ENCODE results near the gene NOX3. TPM values are rescaled to one million over a fixed set of nuclear protein-coding genes. Genes with fewer than 3 reads are reported as not detected.

Gene NOX3
- total RNA-seq, 1 donor from 2014 or later = not detected

- Mint-ChIP-seq H3K27ac (no peak overlapping the region), H3K4me3 (ENCODE audit: low read depth) (no peak overlapping the region), H3K27me3 (ENCODE audit: low read depth) (peaks cover 2% of the 10 kb centered on the region), H3K36me3 (ENCODE audit: low read depth) (no peaks in the 10 kb centered on the region), H3K9me3 (no peaks in the 10 kb centered on the region), H3K4me1 (ENCODE audit: low read depth) (no peaks in the 10 kb centered on the region)
- intact Hi-C loops (cut with micrococcal nuclease) = no loop called here
- DNase-seq (ENCODE audit: low spot score) = no peak
These were observed 55.6 kb downstream of the NOX3 start for GRCh38 chr6:155399745-155400653.

DNA sequence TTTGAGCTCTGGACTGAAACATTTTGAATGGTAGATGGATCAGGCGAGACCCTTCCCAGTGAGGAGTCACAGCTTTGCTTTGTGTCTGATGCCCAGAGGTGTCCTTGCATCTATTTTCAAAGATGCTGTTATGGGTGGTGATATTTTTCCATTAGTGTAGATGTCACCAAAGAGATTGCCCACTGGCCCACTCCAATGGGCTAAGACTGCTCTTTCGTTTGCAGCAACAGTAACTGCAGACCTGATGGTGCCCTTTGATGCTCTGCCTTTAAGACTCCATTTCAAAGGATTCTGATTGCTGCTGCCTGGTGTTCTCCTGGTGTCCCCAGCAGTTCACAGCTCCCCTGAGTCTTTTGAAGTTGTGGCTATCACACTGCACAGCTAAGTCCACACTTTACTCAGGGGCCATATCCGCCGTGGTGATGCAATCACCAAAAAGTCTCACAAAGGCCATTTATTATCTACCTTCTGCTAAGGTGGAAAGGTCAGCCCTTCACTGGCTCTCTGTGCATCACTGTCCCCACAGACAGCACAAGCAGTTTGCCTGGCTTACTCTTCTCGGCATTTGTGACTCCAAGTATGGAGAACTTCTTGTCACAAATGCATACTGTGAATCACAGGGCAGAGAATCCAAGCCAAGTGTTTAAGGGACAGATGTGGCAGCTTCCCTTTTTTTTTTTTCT is 56.4 kb downstream of the NOX3 start:
- no peak overlapping the region for H3K27ac Mint-ChIP-seq
- intact Hi-C loops (cut with micrococcal nuclease) = no loop called here
- H3K4me3 Mint-ChIP-seq (ENCODE audit: low read depth) = no peak overlapping the region
- peaks cover 2% of the 10 kb centered on the region for H3K27me3 Mint-ChIP-seq (ENCODE audit: low read depth)
- H3K4me1 Mint-ChIP-seq (ENCODE audit: low read depth) = no peaks in the 10 kb centered on the region
- H3K9me3 Mint-ChIP-seq = no peaks in the 10 kb centered on the region
- no peaks in the 10 kb centered on the region for H3K36me3 Mint-ChIP-seq (ENCODE audit: low read depth)
- DNase-seq (ENCODE audit: low spot score) = no peak

- no peaks in the 10 kb centered on the region for H3K36me3 Mint-ChIP-seq (ENCODE audit: low read depth)
- DNase-seq (ENCODE audit: low spot score) = no peak
- no peak overlapping the region for H3K4me3 Mint-ChIP-seq (ENCODE audit: low read depth)
- intact Hi-C loops (cut with micrococcal nuclease) = no loop called here
- H3K27ac Mint-ChIP-seq = no peak overlapping the region
- no peaks in the 10 kb centered on the region for H3K9me3 Mint-ChIP-seq
- peaks cover 2% of the 10 kb centered on the region for H3K27me3 Mint-ChIP-seq (ENCODE audit: low read depth)
- H3K4me1 Mint-ChIP-seq (ENCODE audit: low read depth) = no peaks in the 10 kb centered on the region
These were observed 57.0 kb downstream of the NOX3 start for GRCh38 chr6:155398701-155399061.

- H3K9me3 Mint-ChIP-seq = no peaks in the 10 kb centered on the region
- intact Hi-C loops (cut with micrococcal nuclease) = no loop called here
- H3K27ac Mint-ChIP-seq = no peak overlapping the region
- H3K27me3 Mint-ChIP-seq (ENCODE audit: low read depth) = peaks cover 2% of the 10 kb centered on the region
- H3K4me1 Mint-ChIP-seq (ENCODE audit: low read depth) = no peaks in the 10 kb centered on the region
- DNase-seq (ENCODE audit: low spot score) = no peak
- no peaks in the 10 kb centered on the region for H3K36me3 Mint-ChIP-seq (ENCODE audit: low read depth)
- no peak overlapping the region for H3K4me3 Mint-ChIP-seq (ENCODE audit: low read depth)
These were observed 57.4 kb downstream of the NOX3 start for GRCh38 chr6:155398221-155398620.

- H3K27ac Mint-ChIP-seq = no peak overlapping the region
- DNase-seq (ENCODE audit: low spot score) = no peak
- H3K9me3 Mint-ChIP-seq = no peaks in the 10 kb centered on the region
- H3K4me3 Mint-ChIP-seq (ENCODE audit: low read depth) = no peak overlapping the region
- intact Hi-C loops (cut with micrococcal nuclease) = no loop called here
- no peaks in the 10 kb centered on the region for H3K4me1 Mint-ChIP-seq (ENCODE audit: low read depth)
- no peaks in the 10 kb centered on the region for H3K27me3 Mint-ChIP-seq (ENCODE audit: low read depth)
- no peaks in the 10 kb centered on the region for H3K36me3 Mint-ChIP-seq (ENCODE audit: low read depth)
These were observed 58.4 kb downstream of the NOX3 start for GRCh38 chr6:155397172-155397705.

GRCh38 chr6:155396605-155397004 is 59.0 kb downstream of the NOX3 start:
- Mint-ChIP-seq H3K27ac (no peak overlapping the region), H3K9me3 (no peaks in the 10 kb centered on the region), H3K36me3 (ENCODE audit: low read depth) (no peaks in the 10 kb centered on the region), H3K4me1 (ENCODE audit: low read depth) (no peaks in the 10 kb centered on the region), H3K4me3 (ENCODE audit: low read depth) (no peak overlapping the region), H3K27me3 (ENCODE audit: low read depth) (no peaks in the 10 kb centered on the region)
- no peak for DNase-seq (ENCODE audit: low spot score)
- intact Hi-C loops (cut with micrococcal nuclease) = no loop called here

GRCh38 chr6:155395339-155395738 is 60.3 kb downstream of the NOX3 start:
- Mint-ChIP-seq H3K27me3 (ENCODE audit: low read depth) (no peaks in the 10 kb centered on the region), H3K27ac (no peak overlapping the region), H3K4me1 (ENCODE audit: low read depth) (no peaks in the 10 kb centered on the region), H3K9me3 (no peaks in the 10 kb centered on the region), H3K36me3 (ENCODE audit: low read depth) (no peaks in the 10 kb centered on the region), H3K4me3 (ENCODE audit: low read depth) (no peak overlapping the region)
- intact Hi-C loops (cut with micrococcal nuclease) = no loop called here
- DNase-seq (ENCODE audit: low spot score) = no peak

- Mint-ChIP-seq H3K4me3 (ENCODE audit: low read depth) (no peak overlapping the region), H3K9me3 (no peaks in the 10 kb centered on the region), H3K36me3 (ENCODE audit: low read depth) (no peaks in the 10 kb centered on the region), H3K27ac (no peak overlapping the region), H3K27me3 (ENCODE audit: low read depth) (no peaks in the 10 kb centered on the region), H3K4me1 (ENCODE audit: low read depth) (no peaks in the 10 kb centered on the region)
- intact Hi-C loops (cut with micrococcal nuclease) = no loop called here
- DNase-seq (ENCODE audit: low spot score) = no peak
These were observed 66.5 kb downstream of the NOX3 start for GRCh38 chr6:155389130-155389529.

GRCh38 chr6:155388591-155388990 is 67.0 kb downstream of the NOX3 start:
- Mint-ChIP-seq H3K27ac (no peak overlapping the region), H3K4me3 (ENCODE audit: low read depth) (no peak overlapping the region), H3K9me3 (no peaks in the 10 kb centered on the region), H3K27me3 (ENCODE audit: low read depth) (no peaks in the 10 kb centered on the region), H3K4me1 (ENCODE audit: low read depth) (no peaks in the 10 kb centered on the region), H3K36me3 (ENCODE audit: low read depth) (no peaks in the 10 kb centered on the region)
- no peak for DNase-seq (ENCODE audit: low spot score)
- intact Hi-C loops (cut with micrococcal nuclease) = no loop called here

DNA sequence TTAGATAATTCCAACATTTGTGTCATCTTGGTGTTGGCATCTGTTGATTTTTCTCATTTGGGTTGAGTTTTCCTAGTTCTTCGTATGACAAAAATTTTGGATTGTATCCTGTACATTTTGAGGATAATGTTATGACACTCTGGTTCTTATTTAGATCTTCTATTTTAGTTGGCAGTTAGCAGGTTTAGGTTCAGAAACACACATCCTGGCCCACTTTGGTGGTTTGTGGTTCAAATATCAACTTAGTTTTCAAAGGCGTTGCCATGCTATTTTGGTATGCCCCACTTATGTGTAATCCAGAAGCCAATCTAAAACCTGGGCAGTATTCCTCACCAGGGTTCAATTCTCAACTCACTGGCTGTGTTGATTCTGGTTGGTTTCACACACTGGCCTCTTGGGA is 68.2 kb downstream of the NOX3 start:
- Mint-ChIP-seq H3K9me3 (no peaks in the 10 kb centered on the region), H3K27me3 (ENCODE audit: low read depth) (no peaks in the 10 kb centered on the region), H3K36me3 (ENCODE audit: low read depth) (no peaks in the 10 kb centered on the region), H3K4me1 (ENCODE audit: low read depth) (no peaks in the 10 kb centered on the region), H3K27ac (no peak overlapping the region), H3K4me3 (ENCODE audit: low read depth) (no peak overlapping the region)
- no peak for DNase-seq (ENCODE audit: low spot score)
- intact Hi-C loops (cut with micrococcal nuclease) = no loop called here

DNA sequence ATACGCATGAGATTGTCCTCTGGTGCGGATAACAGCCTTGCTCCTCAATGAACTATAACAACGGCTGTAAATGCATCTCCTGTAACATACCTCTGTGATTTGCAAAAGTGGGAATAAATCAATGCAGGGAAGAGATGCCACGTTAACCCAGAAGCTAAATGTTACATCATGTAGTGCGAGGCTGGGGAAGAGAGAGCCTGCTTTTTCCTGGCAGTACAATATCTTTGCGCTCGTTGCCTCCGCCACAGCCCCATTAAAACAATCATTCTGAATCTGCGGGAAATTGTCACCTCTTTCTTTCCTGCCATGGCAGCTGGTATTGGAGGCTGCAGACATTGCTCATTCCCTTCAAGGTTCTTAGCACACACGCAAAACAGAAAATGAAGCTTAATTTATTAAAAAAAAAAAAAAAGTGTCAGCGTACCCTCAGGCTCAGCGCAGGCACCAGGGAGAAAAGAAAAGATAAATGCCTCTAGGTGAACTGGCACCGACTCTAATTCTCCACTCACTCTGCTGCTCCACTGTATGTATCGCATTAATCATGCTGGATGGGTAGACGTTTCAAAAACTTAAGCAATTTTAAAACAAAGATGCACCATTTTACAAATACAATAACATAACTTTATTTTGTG is 71.2 kb downstream of the NOX3 start:
- no peaks in the 10 kb centered on the region for H3K36me3 Mint-ChIP-seq (ENCODE audit: low read depth)

GRCh38 chr6:155383913-155384312 is 71.7 kb downstream of the NOX3 start:
- H3K4me3 Mint-ChIP-seq (ENCODE audit: low read depth) = no peak overlapping the region
- no peaks in the 10 kb centered on the region for H3K9me3 Mint-ChIP-seq
- DNase-seq (ENCODE audit: low spot score) = no peak
- intact Hi-C loops (cut with micrococcal nuclease) = no loop called here
- H3K36me3 Mint-ChIP-seq (ENCODE audit: low read depth) = no peaks in the 10 kb centered on the region
- H3K27me3 Mint-ChIP-seq (ENCODE audit: low read depth) = no peaks in the 10 kb centered on the region
- H3K27ac Mint-ChIP-seq = no peak overlapping the region
- H3K4me1 Mint-ChIP-seq (ENCODE audit: low read depth) = peaks cover 2% of the 10 kb centered on the region

More for the DNA sequence above, 71.2 kb downstream of the NOX3 start:
- Mint-ChIP-seq H3K9me3 (no peaks in the 10 kb centered on the region), H3K27ac (no peak overlapping the region), H3K27me3 (ENCODE audit: low read depth) (no peaks in the 10 kb centered on the region), H3K4me1 (ENCODE audit: low read depth) (peaks cover 2% of the 10 kb centered on the region), H3K4me3 (ENCODE audit: low read depth) (no peak overlapping the region)
- intact Hi-C loops (cut with micrococcal nuclease) = no loop called here
- DNase-seq (ENCODE audit: low spot score) = no peak

DNA sequence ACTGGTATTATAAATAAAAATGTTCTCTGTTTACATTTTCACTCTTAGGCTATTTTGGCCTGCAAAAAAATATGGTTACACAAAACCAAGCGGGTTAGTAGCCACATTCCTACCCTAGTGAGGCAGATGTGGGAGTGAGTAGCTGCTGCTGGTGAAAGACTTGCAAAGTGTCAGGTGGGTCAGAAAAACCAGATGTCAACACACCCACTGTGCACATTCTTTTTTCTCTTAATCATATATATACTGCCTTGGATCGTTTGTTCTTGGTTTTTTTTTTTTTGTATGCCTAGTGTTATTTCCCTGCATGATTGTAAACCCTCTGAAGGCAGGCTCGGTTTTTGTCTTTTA is 73.3 kb downstream of the NOX3 start:
- H3K4me1 Mint-ChIP-seq (ENCODE audit: low read depth) = peaks cover 2% of the 10 kb centered on the region

More for the DNA sequence above, 73.3 kb downstream of the NOX3 start:
- Mint-ChIP-seq H3K4me3 (ENCODE audit: low read depth) (no peak overlapping the region), H3K27ac (no peak overlapping the region), H3K36me3 (ENCODE audit: low read depth) (no peaks in the 10 kb centered on the region), H3K27me3 (ENCODE audit: low read depth) (no peaks in the 10 kb centered on the region), H3K9me3 (no peaks in the 10 kb centered on the region)
- intact Hi-C loops (cut with micrococcal nuclease) = no loop called here
- no peak for DNase-seq (ENCODE audit: low spot score)
